VCaP (cell line): ENCODE measurements around the gene CFAP99.

Experiments
- H3K27ac ChIP-seq: fragments of 450-650 bp; 2 replicates; pipeline ENCODE4 v1.5.1; 2017
- TF ChIP-seq, protein P1 (sequence below): fragments of 450-650 bp; conservative IDR thresholded peaks from 2 replicates; pipeline ENCODE4 v1.5.1; 2017; ENCODE audit warnings: mild to moderate bottlenecking, moderate library complexity

Gene CFAP99

DNA sequence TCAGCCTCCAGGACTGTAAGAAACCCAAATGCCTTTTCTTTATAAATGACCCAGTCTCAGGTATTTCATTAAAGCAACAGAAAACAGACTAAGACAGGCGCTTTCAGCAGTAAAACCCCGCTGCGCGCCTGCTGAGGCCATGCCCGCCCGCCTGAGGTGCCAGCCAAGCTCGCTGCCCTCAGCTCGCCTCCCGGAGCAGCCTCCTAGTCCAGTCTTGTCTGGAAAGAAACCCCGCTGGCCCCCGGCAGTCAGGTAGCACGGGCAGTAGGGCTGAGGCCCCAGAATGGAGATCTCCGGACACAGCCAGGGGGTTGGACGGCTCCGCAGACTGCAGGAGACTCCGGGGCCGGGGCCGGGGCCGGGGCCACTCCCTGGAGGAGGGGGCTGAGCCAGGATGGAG is 32.0 kb upstream of the CFAP99 start:
- H3K27ac ChIP-seq: no peak overlapping the region
- TF ChIP-seq, protein P1, sequence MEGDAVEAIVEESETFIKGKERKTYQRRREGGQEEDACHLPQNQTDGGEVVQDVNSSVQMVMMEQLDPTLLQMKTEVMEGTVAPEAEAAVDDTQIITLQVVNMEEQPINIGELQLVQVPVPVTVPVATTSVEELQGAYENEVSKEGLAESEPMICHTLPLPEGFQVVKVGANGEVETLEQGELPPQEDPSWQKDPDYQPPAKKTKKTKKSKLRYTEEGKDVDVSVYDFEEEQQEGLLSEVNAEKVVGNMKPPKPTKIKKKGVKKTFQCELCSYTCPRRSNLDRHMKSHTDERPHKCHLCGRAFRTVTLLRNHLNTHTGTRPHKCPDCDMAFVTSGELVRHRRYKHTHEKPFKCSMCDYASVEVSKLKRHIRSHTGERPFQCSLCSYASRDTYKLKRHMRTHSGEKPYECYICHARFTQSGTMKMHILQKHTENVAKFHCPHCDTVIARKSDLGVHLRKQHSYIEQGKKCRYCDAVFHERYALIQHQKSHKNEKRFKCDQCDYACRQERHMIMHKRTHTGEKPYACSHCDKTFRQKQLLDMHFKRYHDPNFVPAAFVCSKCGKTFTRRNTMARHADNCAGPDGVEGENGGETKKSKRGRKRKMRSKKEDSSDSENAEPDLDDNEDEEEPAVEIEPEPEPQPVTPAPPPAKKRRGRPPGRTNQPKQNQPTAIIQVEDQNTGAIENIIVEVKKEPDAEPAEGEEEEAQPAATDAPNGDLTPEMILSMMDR: no peak

DNA sequence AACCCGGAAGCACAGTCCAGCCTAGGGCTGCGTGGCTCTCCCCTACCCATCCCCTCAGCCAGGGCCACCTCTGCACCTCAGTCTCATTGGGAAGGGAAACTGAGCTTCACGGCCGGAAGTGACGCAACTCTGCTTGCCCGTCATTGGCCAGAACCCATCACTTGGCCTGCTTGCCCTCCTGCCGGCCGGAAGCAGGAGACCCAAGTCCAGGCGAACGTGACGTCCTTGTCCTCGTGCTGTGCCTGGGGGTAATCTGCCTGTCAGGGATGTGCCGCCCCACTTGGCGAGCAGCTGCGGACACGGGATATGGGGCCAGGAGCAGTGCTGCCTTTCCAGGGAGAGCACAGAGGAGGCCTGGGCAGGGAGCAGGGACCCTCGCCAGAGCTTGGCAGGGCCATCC is 31.5 kb upstream of the CFAP99 start:
- H3K27ac ChIP-seq: no peak overlapping the region
- TF ChIP-seq, protein P1: no peak

DNA sequence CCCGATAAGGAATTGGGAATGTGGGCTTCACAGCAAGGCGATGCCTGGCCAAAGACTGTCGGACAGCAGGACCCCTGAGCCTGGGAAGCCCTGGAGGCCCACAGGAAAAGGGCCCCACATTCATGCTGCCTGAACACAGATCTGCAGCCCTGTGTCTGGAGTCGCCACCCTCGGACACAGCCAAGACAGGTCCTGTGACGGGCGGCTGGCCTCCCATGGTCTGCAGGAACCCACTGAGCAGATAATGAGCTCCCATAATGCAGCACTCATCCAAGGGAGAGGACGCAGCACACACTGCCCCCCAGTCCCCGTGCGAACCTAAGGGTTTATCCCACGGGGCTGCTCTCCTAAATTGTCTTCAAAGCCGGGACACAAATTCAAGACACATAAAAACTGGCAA is 30.9 kb upstream of the CFAP99 start:
- H3K27ac ChIP-seq: no peak overlapping the region
- TF ChIP-seq, protein P1: no peak

DNA sequence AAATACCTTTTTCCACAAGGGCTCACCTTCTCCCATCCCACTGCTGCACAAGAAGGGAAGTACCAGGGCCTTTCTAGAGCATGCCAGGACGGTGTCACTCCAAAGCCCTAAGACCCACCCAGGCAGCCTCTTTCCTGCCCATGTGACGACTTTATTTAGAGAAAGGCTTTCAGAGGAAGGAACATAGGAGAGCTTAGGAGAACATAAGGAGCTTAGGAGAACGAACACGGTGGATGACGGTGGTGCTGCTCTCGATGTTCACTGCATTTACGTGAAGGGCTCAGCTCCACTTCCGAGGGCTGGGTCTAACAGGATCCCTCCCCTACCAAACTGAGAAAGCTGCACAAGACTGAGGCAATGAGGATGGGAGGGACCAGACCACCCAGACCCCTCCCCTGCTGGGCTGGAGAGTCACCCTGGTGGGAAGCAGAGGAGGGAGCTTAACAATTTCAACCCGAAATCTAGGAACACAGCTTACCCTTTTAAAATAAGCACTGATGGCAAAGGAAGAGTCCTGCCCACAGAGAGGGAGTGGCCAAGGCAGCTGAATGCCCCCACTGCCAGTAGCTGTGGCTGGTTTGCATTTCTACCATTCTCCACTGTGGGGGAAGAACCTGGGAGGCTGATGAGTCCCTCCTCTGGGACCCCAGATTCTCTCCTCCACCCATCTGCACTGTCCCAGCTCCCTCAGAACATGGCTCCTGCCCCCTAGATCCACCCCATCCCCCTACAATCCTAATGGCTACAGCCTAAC is 30.1 kb upstream of the CFAP99 start:
- TF ChIP-seq, protein P1: no peak

DNA sequence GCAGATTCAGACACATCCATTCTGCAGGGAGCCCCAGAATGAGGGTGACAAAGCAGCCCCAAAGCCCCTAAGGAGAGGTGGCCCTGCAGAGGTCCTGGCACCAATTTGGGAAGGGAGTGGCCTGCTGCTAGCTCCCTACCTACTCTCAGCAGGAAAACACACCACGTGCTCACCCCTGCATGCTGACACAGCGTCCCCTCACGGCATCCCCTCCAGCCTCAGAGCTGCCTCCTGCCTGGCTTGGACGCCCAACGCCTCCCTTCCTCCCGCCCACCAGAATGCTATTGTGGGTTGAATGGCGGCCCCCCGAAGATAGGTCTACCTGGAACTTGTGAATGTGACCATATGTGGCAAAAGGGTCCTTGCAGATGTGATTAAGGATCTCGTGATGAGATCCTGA is 29.1 kb upstream of the CFAP99 start:
- TF ChIP-seq, protein P1: no peak
- H3K27ac ChIP-seq: no peak overlapping the region

More for the DNA sequence above, 30.1 kb upstream of the CFAP99 start:
- no peak overlapping the region for H3K27ac ChIP-seq

DNA sequence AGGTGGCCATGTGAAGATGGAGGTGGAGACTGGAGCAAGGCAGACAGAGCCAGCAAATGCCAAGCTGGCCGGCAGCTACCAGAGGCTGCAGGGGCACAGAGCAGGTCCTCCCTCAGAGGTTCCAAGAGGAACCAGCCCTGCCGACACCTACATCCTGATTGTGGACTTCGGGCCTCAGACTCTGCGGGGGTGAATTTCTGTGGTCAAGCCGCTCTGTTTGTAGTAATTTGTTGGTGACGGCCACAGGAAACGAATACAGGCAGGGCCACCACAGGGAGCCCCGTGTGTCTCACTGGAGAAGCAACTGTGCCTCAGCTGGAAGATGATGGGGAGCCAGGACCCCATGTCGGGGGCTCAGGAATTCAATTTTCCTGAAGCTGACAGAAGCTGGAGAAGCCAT is 28.6 kb upstream of the CFAP99 start:
- TF ChIP-seq, protein P1: no peak
- no peak overlapping the region for H3K27ac ChIP-seq

DNA sequence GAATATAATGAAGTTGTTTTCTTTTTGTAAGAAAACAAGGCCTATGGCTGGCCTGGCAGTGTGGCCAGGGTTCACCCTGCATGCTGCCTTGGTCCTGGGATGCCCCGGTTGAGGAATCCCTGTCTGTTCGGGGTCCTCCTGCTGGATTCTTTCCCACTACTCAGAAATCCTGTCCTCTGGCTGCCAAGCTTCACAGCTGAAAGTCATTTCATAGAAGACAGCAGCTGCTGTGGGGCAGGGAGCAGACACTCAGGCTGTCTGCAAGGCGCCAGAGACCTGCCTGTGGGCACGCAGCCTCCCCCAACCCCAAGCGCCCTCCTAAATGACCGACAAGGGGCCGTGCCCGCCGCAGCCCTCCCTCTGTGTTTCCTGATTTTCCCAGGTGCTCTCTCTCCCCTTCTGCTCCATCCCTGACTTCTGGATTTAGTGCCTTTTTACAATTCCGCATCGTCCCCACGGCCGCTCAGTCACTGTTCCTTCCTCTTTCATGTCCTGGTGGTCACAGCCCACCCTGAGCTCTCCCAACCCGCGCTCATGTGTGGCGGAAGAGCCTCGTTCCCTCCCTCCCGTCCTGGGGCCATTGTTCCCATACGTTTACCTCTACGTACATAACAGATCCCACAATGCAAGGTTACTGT is 27.9 kb upstream of the CFAP99 start:
- H3K27ac ChIP-seq: no peak overlapping the region

More for the DNA sequence above, 27.9 kb upstream of the CFAP99 start:
- TF ChIP-seq, protein P1: no peak
